ENCODE data around the gene PNKP.
A peak's percentile ranks its signal among the peaks of the same experiment; 100 is the strongest.

PNKP gene

GRCh38 chr19:49858088-49858985 lies 9.0 kb downstream of the PNKP start:
- H3K9me3 Mint-ChIP-seq = no peaks in the 10 kb centered on the region
- H3K4me3 Mint-ChIP-seq = no peak overlapping the region
- no peak for ATAC-seq (replicated peaks; ENCODE audit: extremely low read depth, poor library complexity, severe bottlenecking)
- peaks cover 23% of the 10 kb centered on the region for H3K36me3 Mint-ChIP-seq (ENCODE audit: insufficient read depth)
- no peaks in the 10 kb centered on the region for H3K27me3 Mint-ChIP-seq
- peaks cover 4% of the 10 kb centered on the region for H3K4me1 Mint-ChIP-seq
- peak overlapping the region; percentile 77 for H3K27ac Mint-ChIP-seq (ENCODE audit: low read depth)
- no peak for DNase-seq (ENCODE audit: low spot score in 2 of 2)

GRCh38 chr19:49857838-49858087 lies 9.6 kb downstream of the PNKP start:
- ATAC-seq (replicated peaks; ENCODE audit: extremely low read depth, poor library complexity, severe bottlenecking) (no peak), DNase-seq (ENCODE audit: low spot score in 2 of 2) (no peak)
- no peak overlapping the region for H3K4me3 Mint-ChIP-seq
- H3K27ac Mint-ChIP-seq (ENCODE audit: low read depth) = no peak overlapping the region
- H3K27me3 Mint-ChIP-seq = no peaks in the 10 kb centered on the region
- H3K36me3 Mint-ChIP-seq (ENCODE audit: insufficient read depth) = peaks cover 19% of the 10 kb centered on the region
- peaks cover 2% of the 10 kb centered on the region for H3K4me1 Mint-ChIP-seq
- no peaks in the 10 kb centered on the region for H3K9me3 Mint-ChIP-seq

GRCh38 chr19:49857061-49857837 lies 10.1 kb downstream of the PNKP start:
- Mint-ChIP-seq H3K36me3 (ENCODE audit: insufficient read depth) (peaks cover 22% of the 10 kb centered on the region), H3K27ac (ENCODE audit: low read depth) (no peak overlapping the region), H3K4me1 (peaks cover 7% of the 10 kb centered on the region)

GRCh38 chr19:49856574-49857021 lies 10.8 kb downstream of the PNKP start:
- Mint-ChIP-seq H3K36me3 (ENCODE audit: insufficient read depth) (peaks cover 24% of the 10 kb centered on the region), H3K4me1 (peaks cover 11% of the 10 kb centered on the region), H3K27me3 (no peaks in the 10 kb centered on the region), H3K9me3 (no peaks in the 10 kb centered on the region), H3K27ac (ENCODE audit: low read depth) (peak overlapping the region; percentile 79), H3K4me3 (no peak overlapping the region)
- DNase-seq (ENCODE audit: low spot score in 2 of 2) (no peak), ATAC-seq (replicated peaks; ENCODE audit: extremely low read depth, poor library complexity, severe bottlenecking) (no peak)

More at GRCh38 chr19:49857061-49857837, 10.1 kb downstream of the PNKP start:
- H3K9me3 Mint-ChIP-seq = no peaks in the 10 kb centered on the region
- H3K4me3 Mint-ChIP-seq = no peak overlapping the region
- DNase-seq (ENCODE audit: low spot score in 2 of 2) (no peak), ATAC-seq (replicated peaks; ENCODE audit: extremely low read depth, poor library complexity, severe bottlenecking) (no peak)
- no peaks in the 10 kb centered on the region for H3K27me3 Mint-ChIP-seq

- H3K36me3 Mint-ChIP-seq (ENCODE audit: insufficient read depth) = peaks cover 22% of the 10 kb centered on the region
- H3K9me3 Mint-ChIP-seq = no peaks in the 10 kb centered on the region
- H3K27me3 Mint-ChIP-seq = no peaks in the 10 kb centered on the region
- H3K4me1 Mint-ChIP-seq = peaks cover 11% of the 10 kb centered on the region
- DNase-seq (ENCODE audit: low spot score in 2 of 2) (no peak), ATAC-seq (replicated peaks; ENCODE audit: extremely low read depth, poor library complexity, severe bottlenecking) (no peak)
- H3K4me3 Mint-ChIP-seq = no peak overlapping the region
- H3K27ac Mint-ChIP-seq (ENCODE audit: low read depth) = peak overlapping the region; percentile 79
These were observed 11.5 kb downstream of the PNKP start for GRCh38 chr19:49855676-49856573.

GRCh38 chr19:49855277-49855675 lies 12.1 kb downstream of the PNKP start:
- Mint-ChIP-seq H3K36me3 (ENCODE audit: insufficient read depth) (peaks cover 21% of the 10 kb centered on the region), H3K27ac (ENCODE audit: low read depth) (peak overlapping the region; percentile 79), H3K4me3 (no peak overlapping the region)

GRCh38 chr19:49854378-49855263 lies 12.8 kb downstream of the PNKP start:
- H3K27ac Mint-ChIP-seq (ENCODE audit: low read depth) = peak overlapping the region; percentile 79
- H3K27me3 Mint-ChIP-seq = no peaks in the 10 kb centered on the region
- no peaks in the 10 kb centered on the region for H3K9me3 Mint-ChIP-seq
- DNase-seq (ENCODE audit: low spot score in 2 of 2) (no peak), ATAC-seq (replicated peaks; ENCODE audit: extremely low read depth, poor library complexity, severe bottlenecking) (no peak)
- H3K4me3 Mint-ChIP-seq = no peak overlapping the region
- peaks cover 21% of the 10 kb centered on the region for H3K36me3 Mint-ChIP-seq (ENCODE audit: insufficient read depth)
- peaks cover 22% of the 10 kb centered on the region for H3K4me1 Mint-ChIP-seq

More at GRCh38 chr19:49855277-49855675, 12.1 kb downstream of the PNKP start:
- Mint-ChIP-seq H3K9me3 (no peaks in the 10 kb centered on the region), H3K4me1 (peaks cover 16% of the 10 kb centered on the region), H3K27me3 (no peaks in the 10 kb centered on the region)
- DNase-seq (ENCODE audit: low spot score in 2 of 2) (no peak), ATAC-seq (replicated peaks; ENCODE audit: extremely low read depth, poor library complexity, severe bottlenecking) (no peak)

GRCh38 chr19:49853852-49854377 lies 13.5 kb downstream of the PNKP start:
- no peaks in the 10 kb centered on the region for H3K27me3 Mint-ChIP-seq
- H3K27ac Mint-ChIP-seq (ENCODE audit: low read depth) = no peak overlapping the region
- no peak for DNase-seq (ENCODE audit: low spot score in 2 of 2)
- ATAC-seq (replicated peaks; ENCODE audit: extremely low read depth, poor library complexity, severe bottlenecking) = no peak
- peak overlapping the region; percentile 3 for H3K4me3 Mint-ChIP-seq
- peaks cover 27% of the 10 kb centered on the region for H3K4me1 Mint-ChIP-seq
- peaks cover 21% of the 10 kb centered on the region for H3K36me3 Mint-ChIP-seq (ENCODE audit: insufficient read depth)
- H3K9me3 Mint-ChIP-seq = peaks cover 4% of the 10 kb centered on the region

GRCh38 chr19:49852631-49853126 lies 14.7 kb downstream of the PNKP start:
- no peak for ATAC-seq (replicated peaks; ENCODE audit: extremely low read depth, poor library complexity, severe bottlenecking)
- Mint-ChIP-seq H3K27ac (ENCODE audit: low read depth) (peak overlapping the region; percentile 69), H3K4me3 (peak overlapping the region; percentile 85), H3K4me1 (peaks cover 38% of the 10 kb centered on the region), H3K36me3 (ENCODE audit: insufficient read depth) (peaks cover 16% of the 10 kb centered on the region), H3K9me3 (peaks cover 5% of the 10 kb centered on the region), H3K27me3 (no peaks in the 10 kb centered on the region)
- DNase-seq (ENCODE audit: low spot score in 2 of 2) = no peak

GRCh38 chr19:49851456-49852259 lies 15.7 kb downstream of the PNKP start:
- Mint-ChIP-seq H3K36me3 (ENCODE audit: insufficient read depth) (peaks cover 17% of the 10 kb centered on the region), H3K9me3 (peaks cover 5% of the 10 kb centered on the region), H3K27ac (ENCODE audit: low read depth) (peak overlapping the region; percentile 69), H3K4me3 (peak overlapping the region; percentile 85), H3K4me1 (peaks cover 38% of the 10 kb centered on the region), H3K27me3 (no peaks in the 10 kb centered on the region)
- ATAC-seq (replicated peaks; ENCODE audit: extremely low read depth, poor library complexity, severe bottlenecking) = no peak
- no peak for DNase-seq (ENCODE audit: low spot score in 2 of 2)
